Cardiac septum (tissue), 1 donor: Measurements from ENCODE around the gene BBS10. TPM values are rescaled to one million over a fixed set of nuclear protein-coding genes. Genes with fewer than 3 reads are reported as not detected.
"Not testable (repeated sequence)": the region's sequence is repeated elsewhere in the genome, so short reads cannot be mapped to it uniquely, and the experiment has no call there.

Source experiments
- DNase-seq: peaks from one replicate; pipeline ENCODE4 v3.0.0-alpha.2; 2020; ENCODE audit warnings: low spot score
- intact Hi-C: fragments of 100-400 bp; cut with DNase I; formaldehyde crosslinking; loops from one replicate; pipeline ENCODE4 v1.14.0; 2022
- long read RNA-seq: library from polyadenylated mRNA; unstranded; transcript quantifications from one replicate; pipeline ENCODE4 v2.0.0, GENCODE V29; 2021
- total RNA-seq: library from RNA; stranded (reverse); fragmentation: NEBNext Ultra II Directional; extraction: Animal tissue kit (Norgen Biotek cat#: 25700); gene quantifications from one replicate; pipeline ENCODE4 v1.2.1, GENCODE V29; 2021
- donor health status: DM: no; HTN: no; CAD: no.

Gene BBS10
- 9.6 TPM for total RNA-seq
- long read RNA-seq, transcript BBS10-201 (2 exons, 3,595 nt) = major isoform, 11 of 17 reads
- long read RNA-seq, partial matches to known transcripts = 5 of 17 reads
- long read RNA-seq, other reads (novel, unspliced or antisense) = 1 of 17 reads

DNA sequence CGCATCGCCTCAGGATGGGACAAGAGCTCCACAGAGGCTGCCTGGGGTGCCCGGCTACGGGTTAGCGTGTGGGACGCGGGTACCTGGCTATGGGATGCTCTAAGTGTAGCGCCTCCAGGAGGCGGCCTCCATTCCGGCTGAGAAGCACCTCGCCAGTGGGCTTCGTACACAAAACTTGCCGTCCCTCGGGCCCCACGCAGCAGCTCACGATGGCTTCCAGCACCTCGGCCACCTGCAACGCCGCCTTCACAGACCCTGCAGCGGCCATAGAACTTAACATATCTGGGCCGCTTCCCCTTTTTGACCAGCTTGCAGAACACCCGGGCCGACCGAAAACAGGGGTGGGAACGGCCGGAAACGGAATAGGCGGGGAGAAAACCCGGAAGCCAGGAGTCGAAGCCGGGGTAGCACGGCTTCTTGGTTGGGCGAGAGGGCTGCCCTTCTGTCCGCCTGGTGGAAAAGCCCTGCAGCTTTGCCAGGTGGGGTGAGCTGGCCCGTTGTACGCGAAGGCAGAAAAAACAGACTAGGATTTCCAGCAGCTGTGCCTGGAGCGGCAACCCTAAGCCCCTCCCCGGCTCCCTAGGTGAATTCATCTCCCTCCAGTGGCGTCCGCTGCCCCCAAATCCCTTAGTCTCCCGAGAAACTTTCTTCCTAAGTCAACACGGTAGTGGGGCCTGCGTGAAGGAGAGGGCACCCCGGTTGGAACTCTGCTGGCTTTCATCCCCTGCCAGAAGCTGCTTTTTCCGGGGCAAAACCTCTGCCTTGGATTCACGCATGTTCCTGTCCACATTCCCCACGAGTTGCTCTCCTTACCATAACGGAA is at the start of gene BBS10:
TSS of gene BBS10 (minus strand) at position 337 of the 823 bp plus-strand sequence. CDS start at position 280, 57 bp downstream.
- intact Hi-C loops = loop anchor here (2.0 to 10.0 kb wide), 5 partner anchors 109 to 833 kb away; partner anchors contain the start of genes KRR1, NAP1L1 and OSBPL8

DNA sequence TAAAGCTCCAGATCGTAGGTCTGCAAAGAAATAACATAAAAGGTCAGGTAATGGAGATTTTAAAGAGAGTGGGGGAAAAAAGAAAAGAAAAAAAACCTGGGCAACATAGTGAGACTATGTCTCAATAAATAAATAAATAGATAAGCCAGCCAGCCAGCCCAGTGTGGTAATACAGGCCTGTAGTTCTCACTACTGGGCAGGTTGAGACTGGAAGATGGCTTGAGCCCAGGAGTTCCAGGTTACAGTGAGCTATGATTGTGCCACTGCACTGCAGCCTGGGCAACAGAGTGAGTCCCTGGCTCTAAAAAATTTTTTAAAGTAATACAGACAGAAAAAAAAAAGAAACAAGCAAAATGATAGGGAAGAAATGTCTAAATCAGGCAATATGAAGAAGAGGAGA is 43.2 kb upstream of the BBS10 start:
- DNase-seq = no peak

More for the DNA sequence above, at the start of gene BBS10:
- DNase-seq = peak; percentile 98

GRCh38 chr12:76387614-76388013 is 39.4 kb upstream of the BBS10 start:
- intact Hi-C loops = no loop called here
- no peak for DNase-seq

More for the DNA sequence above, 43.2 kb upstream of the BBS10 start:
- intact Hi-C loops = no loop called here

DNA sequence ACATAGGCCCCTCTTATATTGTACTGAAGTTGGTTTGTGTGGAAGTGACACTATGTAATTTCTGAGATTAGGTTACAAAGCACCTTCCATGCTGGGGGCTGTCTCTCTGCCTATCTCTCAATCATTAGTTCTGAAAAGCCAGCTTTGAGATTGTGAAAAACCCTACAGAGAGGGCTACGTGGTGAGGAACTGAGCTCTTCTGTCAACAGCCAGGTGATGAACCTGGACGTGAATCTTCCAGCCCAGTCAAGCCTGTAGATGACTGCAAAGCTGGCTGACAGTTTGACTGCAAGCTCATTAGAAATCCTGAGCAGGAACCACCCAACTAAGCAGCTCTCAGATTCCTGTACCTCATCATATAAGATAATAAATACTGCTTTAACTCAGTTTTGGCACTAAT is 36.3 kb upstream of the BBS10 start:
- intact Hi-C loops = no loop called here
- DNase-seq = no peak

GRCh38 chr12:76383988-76384387 is 35.8 kb upstream of the BBS10 start:
- intact Hi-C loops = no loop called here

GRCh38 chr12:76379261-76379660 is 31.0 kb upstream of the BBS10 start:
- DNase-seq = no peak
- intact Hi-C loops = no loop called here

More at GRCh38 chr12:76383988-76384387, 35.8 kb upstream of the BBS10 start:
- no peak for DNase-seq

- DNase-seq, intact Hi-C loops: not testable (repeated sequence)
Measured at GRCh38 chr12:76376876-76377275, 28.7 kb upstream of the BBS10 start.

GRCh38 chr12:76375939-76376338 is 27.7 kb upstream of the BBS10 start:
- intact Hi-C loops = no loop called here
- DNase-seq = no peak

DNA sequence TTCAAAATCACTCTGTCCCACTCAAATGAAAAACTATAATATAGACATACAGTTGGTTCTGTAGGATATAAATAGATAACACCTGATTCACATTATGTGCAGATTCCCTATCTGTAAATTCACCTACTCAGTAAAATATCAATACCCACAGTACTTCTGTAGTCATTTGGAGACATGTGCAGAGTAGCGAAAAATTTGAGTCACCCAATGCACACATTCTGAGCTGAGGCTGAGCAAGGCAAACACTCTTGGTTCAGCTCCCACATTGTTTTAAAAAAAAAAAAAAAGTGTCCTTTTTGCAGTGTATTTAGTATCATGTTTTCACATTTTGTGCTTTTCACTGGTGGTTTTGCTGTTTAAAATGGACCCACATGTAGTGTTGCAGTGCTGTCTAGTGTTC is 27.3 kb upstream of the BBS10 start:
- intact Hi-C loops = no loop called here
- DNase-seq = no peak

DNA sequence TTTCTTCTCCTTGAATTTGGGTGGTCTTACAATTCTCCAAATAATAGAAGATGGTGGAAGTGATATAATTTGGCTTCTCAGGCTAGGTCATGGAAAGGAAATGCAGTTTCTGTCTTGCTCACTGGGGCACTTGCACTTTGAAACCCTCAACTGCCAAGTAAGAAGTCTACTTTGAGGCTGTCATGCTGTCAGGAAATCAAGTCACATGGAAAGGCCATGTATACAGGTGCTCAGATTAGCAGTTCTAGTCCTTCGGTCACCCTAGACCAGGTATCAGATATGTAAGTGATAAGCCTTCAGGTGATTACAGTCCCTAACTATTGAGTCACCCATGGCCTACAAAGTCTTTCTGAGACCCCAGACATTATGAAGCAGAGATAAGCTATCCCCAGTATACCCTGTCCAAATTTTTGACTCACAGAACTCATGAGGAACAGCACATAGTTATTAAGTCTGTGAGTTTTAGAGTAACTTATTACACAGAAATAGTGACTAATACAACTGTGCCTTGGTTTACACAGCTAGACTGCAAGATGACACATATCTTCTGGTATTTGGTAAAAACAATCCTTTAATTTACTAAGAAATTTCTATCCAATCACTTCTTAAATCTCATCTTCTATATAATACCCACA is 26.3 kb upstream of the BBS10 start:
- intact Hi-C loops = no loop called here
- no peak for DNase-seq

- no peak for DNase-seq
- intact Hi-C loops = no loop called here
Measured at GRCh38 chr12:76368230-76368629, 20.0 kb upstream of the BBS10 start.

GRCh38 chr12:76366163-76366562 is 17.9 kb upstream of the BBS10 start:
- no peak for DNase-seq
- intact Hi-C loops = no loop called here

DNA sequence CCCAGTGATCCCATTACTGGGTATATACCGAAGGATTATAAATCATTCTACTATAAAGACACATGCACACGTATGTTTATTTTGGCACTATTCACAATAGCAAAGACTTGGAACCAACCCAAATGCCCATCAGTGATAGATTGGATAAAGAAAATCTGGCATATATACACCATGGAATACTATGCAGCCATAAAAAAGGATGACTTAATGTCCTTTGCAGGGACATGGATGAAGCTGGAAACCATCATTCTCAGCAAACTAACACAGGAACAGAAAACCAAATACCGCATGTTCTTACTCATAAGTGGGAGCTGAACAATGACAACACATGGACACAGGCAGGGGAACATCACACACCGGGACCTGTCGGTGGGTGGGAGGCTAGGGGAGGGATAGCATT is 15.9 kb upstream of the BBS10 start:
- DNase-seq, intact Hi-C loops: not testable (repeated sequence)

GRCh38 chr12:76360316-76360715 is 12.1 kb upstream of the BBS10 start:
- intact Hi-C loops = no loop called here
- DNase-seq = peak; percentile 63

DNA sequence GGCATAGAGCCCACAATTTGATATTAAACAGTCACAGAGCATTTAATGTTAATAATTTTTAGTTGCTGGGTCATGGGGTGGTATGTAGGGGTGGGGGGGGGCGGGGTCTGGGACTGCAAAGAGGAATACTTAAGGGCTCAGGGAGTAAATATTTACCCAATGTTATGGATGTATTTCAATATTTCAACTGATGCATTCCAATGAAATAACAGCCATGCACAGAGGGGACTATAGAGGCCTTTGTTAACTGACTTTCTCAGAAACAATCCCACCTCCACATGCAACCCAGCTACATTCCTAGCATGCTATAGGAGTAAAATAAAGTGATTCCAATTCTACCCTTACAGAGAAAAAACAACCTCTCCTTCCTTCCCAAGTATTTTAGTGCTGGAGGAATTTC is 7.9 kb upstream of the BBS10 start:
- intact Hi-C loops = no loop called here
- DNase-seq = no peak

- intact Hi-C loops = loop anchor here (2.0 to 10.0 kb wide), 5 partner anchors 110 to 832 kb away; partner anchors contain the start of genes KRR1 and OSBPL8
- DNase-seq = no peak
Measured at GRCh38 chr12:76346798-76347420, 1.3 kb downstream of the BBS10 start.

- no peak for DNase-seq
- intact Hi-C loops = loop anchor here (2.0 to 10.0 kb wide), 5 partner anchors 111 to 831 kb away; partner anchors contain the start of genes KRR1 and OSBPL8
Measured at GRCh38 chr12:76346236-76346635, 2.0 kb downstream of the BBS10 start.

DNA sequence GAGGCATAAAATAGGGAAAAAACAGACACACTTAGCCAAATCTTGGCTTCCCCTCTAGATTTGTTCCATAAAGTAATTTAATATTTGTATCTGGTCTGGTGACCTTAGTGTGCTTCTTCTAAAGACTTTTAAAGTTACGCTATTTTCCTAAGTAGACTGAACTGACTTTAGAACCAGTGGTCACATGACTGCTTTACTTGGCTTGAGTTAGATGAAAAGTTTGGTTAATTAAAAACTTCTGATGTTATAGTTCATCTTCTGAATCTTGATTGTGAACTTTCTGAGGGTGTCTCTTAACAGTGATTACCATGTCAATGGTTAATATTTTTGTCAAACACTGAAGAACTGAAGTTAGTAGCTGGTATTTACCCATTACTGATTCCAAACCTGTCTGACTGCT is 2.6 kb downstream of the BBS10 start:
- no peak for DNase-seq
- intact Hi-C loops = loop anchor here (5.0 to 10.0 kb wide), 4 partner anchors 112 to 831 kb away; partner anchors contain the start of genes KRR1 and OSBPL8

GRCh38 chr12:76341436-76342030 is 6.7 kb downstream of the BBS10 start:
- DNase-seq = no peak
- intact Hi-C loops = loop anchor here (5.0 to 10.0 kb wide), 2 partner anchors 74 to 827 kb away; partner anchors contain the start of gene KRR1
